ENCODE results near the gene NTNG2.

Gene NTNG2

GRCh38 chr9:132209228-132209627, 47.4 kb downstream of the NTNG2 start:
- Histone ChIP-seq H3K9me3 (ENCODE audit: low read depth, low read length) (no peaks in the 10 kb centered on the region), H3K27ac (no peak overlapping the region), H3K9ac (ENCODE audit: insufficient read length) (no peak overlapping the region), H3K36me3 (ENCODE audit: insufficient read depth, low read length) (no peaks in the 10 kb centered on the region), H3K4me3 (no peak overlapping the region)
- TF ChIP-seq POLR2AphosphoS5 (IDR thresholded peaks at IDR 0.05; ENCODE audit: borderline replicate concordance, low read depth, low read length) (no peak), FOXP2 (optimal IDR thresholded peaks at IDR 0.05; ENCODE audit: control extremely low read depth, extremely low read length, insufficient read depth) (no peak), EZH2 (IDR thresholded peaks at IDR 0.05) (no peak)
- no peak for DNase-seq (ENCODE audit: low read depth, low spot score)

- H3K4me3 ChIP-seq, result no peak overlapping the region
- no peaks in the 10 kb centered on the region for H3K36me3 ChIP-seq (ENCODE audit: insufficient read depth, low read length)
- no peak for TF ChIP-seq POLR2AphosphoS5 (IDR thresholded peaks at IDR 0.05; ENCODE audit: borderline replicate concordance, low read depth, low read length)
- no peak for TF ChIP-seq FOXP2 (optimal IDR thresholded peaks at IDR 0.05; ENCODE audit: control extremely low read depth, extremely low read length, insufficient read depth)
- no peak for TF ChIP-seq EZH2 (IDR thresholded peaks at IDR 0.05)
- H3K9me3 ChIP-seq (ENCODE audit: low read depth, low read length), result no peaks in the 10 kb centered on the region
- no peak overlapping the region for H3K9ac ChIP-seq (ENCODE audit: insufficient read length)
- H3K27ac ChIP-seq, result no peak overlapping the region
- no peak for DNase-seq (ENCODE audit: low read depth, low spot score)
These were observed 48.8 kb downstream of the NTNG2 start for GRCh38 chr9:132210472-132211145.

GRCh38 chr9:132211570-132211969, 49.7 kb downstream of the NTNG2 start:
- H3K36me3 ChIP-seq (ENCODE audit: insufficient read depth, low read length), result no peaks in the 10 kb centered on the region
- no peak overlapping the region for H3K4me3 ChIP-seq
- H3K9me3 ChIP-seq (ENCODE audit: low read depth, low read length), result no peaks in the 10 kb centered on the region
- H3K9ac ChIP-seq (ENCODE audit: insufficient read length), result no peak overlapping the region
- DNase-seq (ENCODE audit: low read depth, low spot score), result no peak
- TF ChIP-seq FOXP2 (optimal IDR thresholded peaks at IDR 0.05; ENCODE audit: control extremely low read depth, extremely low read length, insufficient read depth), result no peak
- no peak for TF ChIP-seq EZH2 (IDR thresholded peaks at IDR 0.05)
- no peak for TF ChIP-seq POLR2AphosphoS5 (IDR thresholded peaks at IDR 0.05; ENCODE audit: borderline replicate concordance, low read depth, low read length)
- H3K27ac ChIP-seq, result no peak overlapping the region

GRCh38 chr9:132214027-132214622, 52.3 kb downstream of the NTNG2 start:
- no peak for TF ChIP-seq POLR2AphosphoS5 (IDR thresholded peaks at IDR 0.05; ENCODE audit: borderline replicate concordance, low read depth, low read length)
- TF ChIP-seq EZH2 (IDR thresholded peaks at IDR 0.05), result no peak
- no peak for TF ChIP-seq FOXP2 (optimal IDR thresholded peaks at IDR 0.05; ENCODE audit: control extremely low read depth, extremely low read length, insufficient read depth)
- Histone ChIP-seq H3K36me3 (ENCODE audit: insufficient read depth, low read length) (no peaks in the 10 kb centered on the region), H3K4me3 (no peak overlapping the region), H3K9me3 (ENCODE audit: low read depth, low read length) (no peaks in the 10 kb centered on the region), H3K9ac (ENCODE audit: insufficient read length) (no peak overlapping the region), H3K27ac (no peak overlapping the region)
- no peak for DNase-seq (ENCODE audit: low read depth, low spot score)

GRCh38 chr9:132216861-132217619, 55.2 kb downstream of the NTNG2 start:
- no peaks in the 10 kb centered on the region for H3K36me3 ChIP-seq (ENCODE audit: insufficient read depth, low read length)
- no peak for TF ChIP-seq EZH2 (IDR thresholded peaks at IDR 0.05)
- no peak for TF ChIP-seq POLR2AphosphoS5 (IDR thresholded peaks at IDR 0.05; ENCODE audit: borderline replicate concordance, low read depth, low read length)
- no peak for TF ChIP-seq FOXP2 (optimal IDR thresholded peaks at IDR 0.05; ENCODE audit: control extremely low read depth, extremely low read length, insufficient read depth)
- no peak overlapping the region for H3K27ac ChIP-seq
- H3K9ac ChIP-seq (ENCODE audit: insufficient read length), result no peak overlapping the region
- no peak overlapping the region for H3K4me3 ChIP-seq
- no peak for DNase-seq (ENCODE audit: low read depth, low spot score)
- no peaks in the 10 kb centered on the region for H3K9me3 ChIP-seq (ENCODE audit: low read depth, low read length)

GRCh38 chr9:132218208-132218607, 56.4 kb downstream of the NTNG2 start:
- Histone ChIP-seq H3K9ac (ENCODE audit: insufficient read length) (no peak overlapping the region), H3K9me3 (ENCODE audit: low read depth, low read length) (no peaks in the 10 kb centered on the region), H3K27ac (no peak overlapping the region), H3K4me3 (no peak overlapping the region), H3K36me3 (ENCODE audit: insufficient read depth, low read length) (no peaks in the 10 kb centered on the region)
- no peak for TF ChIP-seq EZH2 (IDR thresholded peaks at IDR 0.05)
- TF ChIP-seq POLR2AphosphoS5 (IDR thresholded peaks at IDR 0.05; ENCODE audit: borderline replicate concordance, low read depth, low read length), result no peak
- no peak for TF ChIP-seq FOXP2 (optimal IDR thresholded peaks at IDR 0.05; ENCODE audit: control extremely low read depth, extremely low read length, insufficient read depth)
- no peak for DNase-seq (ENCODE audit: low read depth, low spot score)

GRCh38 chr9:132221941-132222340, 60.1 kb downstream of the NTNG2 start:
- Histone ChIP-seq H3K9ac (ENCODE audit: insufficient read length) (no peak overlapping the region), H3K4me3 (no peak overlapping the region), H3K36me3 (ENCODE audit: insufficient read depth, low read length) (no peaks in the 10 kb centered on the region), H3K27ac (no peak overlapping the region), H3K9me3 (ENCODE audit: low read depth, low read length) (no peaks in the 10 kb centered on the region)
- TF ChIP-seq FOXP2 (optimal IDR thresholded peaks at IDR 0.05; ENCODE audit: control extremely low read depth, extremely low read length, insufficient read depth) (no peak), POLR2AphosphoS5 (IDR thresholded peaks at IDR 0.05; ENCODE audit: borderline replicate concordance, low read depth, low read length) (no peak), EZH2 (IDR thresholded peaks at IDR 0.05) (no peak)
- no peak for DNase-seq (ENCODE audit: low read depth, low spot score)

GRCh38 chr9:132224645-132225044, 62.8 kb downstream of the NTNG2 start:
- H3K9ac ChIP-seq (ENCODE audit: insufficient read length), result no peak overlapping the region
- DNase-seq (ENCODE audit: low read depth, low spot score), result no peak
- no peak overlapping the region for H3K4me3 ChIP-seq
- H3K9me3 ChIP-seq (ENCODE audit: low read depth, low read length), result no peaks in the 10 kb centered on the region
- no peaks in the 10 kb centered on the region for H3K36me3 ChIP-seq (ENCODE audit: insufficient read depth, low read length)
- TF ChIP-seq POLR2AphosphoS5 (IDR thresholded peaks at IDR 0.05; ENCODE audit: borderline replicate concordance, low read depth, low read length) (no peak), FOXP2 (optimal IDR thresholded peaks at IDR 0.05; ENCODE audit: control extremely low read depth, extremely low read length, insufficient read depth) (no peak), EZH2 (IDR thresholded peaks at IDR 0.05) (no peak)
- H3K27ac ChIP-seq, result no peak overlapping the region

All from SK-N-MC (cell line).